Muscle of leg (tissue), 11 donors: Measurements from ENCODE around the gene PEMT. TPM values are rescaled to one million over a fixed set of nuclear protein-coding genes. Genes with fewer than 3 reads are reported as not detected.

Experiments
- DNase-seq: peaks from one replicate; pipeline ENCODE4 v3.0.0; 2013
- H3K27ac ChIP-seq: one replicate; pipeline ENCODE4 v1.5.1; 2013; ENCODE audit warnings: mild to moderate bottlenecking, low read length, control low read depth
- H3K27me3 ChIP-seq: one replicate; pipeline ENCODE4 v1.6.1; 2013; ENCODE audit warnings: low read length; ENCODE audit not compliant: control insufficient read depth, insufficient read depth
- H3K36me3 ChIP-seq: one replicate; pipeline ENCODE4 v1.6.1; 2013; ENCODE audit warnings: low read length; ENCODE audit not compliant: control insufficient read depth, insufficient read depth
- H3K4me1 ChIP-seq: one replicate; pipeline ENCODE4 v1.6.1; 2013; ENCODE audit warnings: low read length; ENCODE audit not compliant: control insufficient read depth, insufficient read depth
- H3K4me3 ChIP-seq: one replicate; pipeline ENCODE4 v1.5.1; 2013; ENCODE audit warnings: low read length, control low read depth
- H3K9me3 ChIP-seq: replicated peaks from 2 replicates; pipeline ENCODE4 v1.6.1; 2013; ENCODE audit warnings: low read depth, low read length; ENCODE audit not compliant: control insufficient read depth
- WGBS: methylation state at CpG from one replicate; pipeline ENCODE4 v1.1.5; 2013; ENCODE audit warnings: missing lambda C conversion rate; ENCODE audit not compliant: insufficient coverage; 5-methylcytosine and 5-hydroxymethylcytosine counted together
- polyA plus RNA-seq, 8 donors: library from polyadenylated mRNA; unstranded; fragments of 120-200 nt; gene quantifications; one replicate each; pipeline versions ENCODE4 v1.2.1 to v1.2.3, GENCODE V29; 2013; ENCODE audit warnings: inconsistent platforms in 1 of 8, low replicate concordance in 1 of 8; ENCODE audit not compliant: insufficient read length in 8 of 8, insufficient read depth in 1 of 8
- total RNA-seq: library from RNA; stranded (reverse); fragments of 120-200 nt; gene quantifications from one replicate; pipeline ENCODE4 v1.2.4, GENCODE V29; 2013

The PEMT gene
- total and polyA plus RNA-seq, 9 donors, result 20.0 to 28.6 (median 24.5) TPM

DNA sequence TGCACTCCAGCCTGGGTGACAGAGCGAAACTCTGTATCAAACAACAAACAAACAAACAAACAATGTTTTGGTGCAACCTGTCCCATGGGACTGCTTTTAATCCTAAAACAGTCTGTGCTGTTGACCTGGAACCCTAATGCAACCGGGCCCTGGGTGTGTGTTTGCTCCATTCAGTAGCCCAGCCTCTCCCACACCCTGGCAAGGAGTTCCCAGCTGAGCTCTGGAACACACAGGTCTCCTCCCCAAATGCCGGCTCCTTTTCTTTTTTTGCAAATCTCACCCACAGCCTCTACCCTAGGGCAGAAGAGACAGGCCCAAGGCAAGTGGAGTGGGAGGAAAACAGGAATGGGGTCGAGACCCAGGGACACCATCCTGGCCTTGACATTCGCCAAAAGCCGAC is 65.6 kb downstream of the PEMT start:
- no peak for DNase-seq
- WGBS, result 82% methylated on average over 1 of the region's 6 CpGs
- Histone ChIP-seq H3K36me3 (peaks cover 4% of the 10 kb centered on the region), H3K4me3 (no peak overlapping the region), H3K27me3 (no peaks in the 10 kb centered on the region), H3K9me3 (no peaks in the 10 kb centered on the region), H3K27ac (peak overlapping the region; percentile 33), H3K4me1 (peaks cover 54% of the 10 kb centered on the region)

DNA sequence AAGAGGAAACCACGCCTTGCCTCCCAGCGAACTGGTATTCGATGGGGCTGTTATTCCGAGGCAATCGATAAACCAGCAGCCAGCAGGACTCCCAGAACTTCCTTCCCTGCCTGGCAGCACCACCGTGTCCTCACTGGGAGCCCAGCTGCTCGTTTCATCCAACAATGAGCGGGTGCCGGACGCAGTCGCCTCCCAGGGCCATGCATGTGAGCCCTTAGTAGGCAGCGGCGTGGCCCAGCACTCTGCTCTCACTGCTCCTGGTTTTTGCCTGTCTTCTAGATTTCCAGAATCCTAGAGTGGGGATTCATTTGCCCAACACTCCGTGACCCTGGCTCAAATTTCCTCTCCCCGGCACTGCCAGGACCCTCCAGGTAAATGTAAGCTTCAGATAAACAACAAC is 66.2 kb downstream of the PEMT start:
- no peak for DNase-seq
- WGBS, result 86% methylated on average over 14 of the region's 15 CpGs
- H3K27ac ChIP-seq, result no peak overlapping the region
- no peaks in the 10 kb centered on the region for H3K27me3 ChIP-seq
- H3K4me1 ChIP-seq, result peaks cover 54% of the 10 kb centered on the region
- H3K36me3 ChIP-seq, result peaks cover 10% of the 10 kb centered on the region
- no peak overlapping the region for H3K4me3 ChIP-seq
- no peaks in the 10 kb centered on the region for H3K9me3 ChIP-seq

- no peaks in the 10 kb centered on the region for H3K9me3 ChIP-seq
- no peak overlapping the region for H3K27ac ChIP-seq
- H3K4me1 ChIP-seq, result peaks cover 58% of the 10 kb centered on the region
- H3K4me3 ChIP-seq, result no peak overlapping the region
- no peak for DNase-seq
- peaks cover 10% of the 10 kb centered on the region for H3K36me3 ChIP-seq
- no peaks in the 10 kb centered on the region for H3K27me3 ChIP-seq
- 80% methylated on average over 12 of the region's 19 CpGs for WGBS
Measured at GRCh38 chr17:17523731-17524490, 67.6 kb downstream of the PEMT start.

- Histone ChIP-seq H3K9me3 (no peaks in the 10 kb centered on the region), H3K27me3 (no peaks in the 10 kb centered on the region), H3K36me3 (peaks cover 10% of the 10 kb centered on the region), H3K4me1 (peaks cover 53% of the 10 kb centered on the region), H3K4me3 (no peak overlapping the region), H3K27ac (peak overlapping the region; percentile 42)
- 39% methylated on average over 11 of the region's 14 CpGs for WGBS
- DNase-seq, result no peak
Measured at GRCh38 chr17:17523001-17523730, 68.3 kb downstream of the PEMT start.

DNA sequence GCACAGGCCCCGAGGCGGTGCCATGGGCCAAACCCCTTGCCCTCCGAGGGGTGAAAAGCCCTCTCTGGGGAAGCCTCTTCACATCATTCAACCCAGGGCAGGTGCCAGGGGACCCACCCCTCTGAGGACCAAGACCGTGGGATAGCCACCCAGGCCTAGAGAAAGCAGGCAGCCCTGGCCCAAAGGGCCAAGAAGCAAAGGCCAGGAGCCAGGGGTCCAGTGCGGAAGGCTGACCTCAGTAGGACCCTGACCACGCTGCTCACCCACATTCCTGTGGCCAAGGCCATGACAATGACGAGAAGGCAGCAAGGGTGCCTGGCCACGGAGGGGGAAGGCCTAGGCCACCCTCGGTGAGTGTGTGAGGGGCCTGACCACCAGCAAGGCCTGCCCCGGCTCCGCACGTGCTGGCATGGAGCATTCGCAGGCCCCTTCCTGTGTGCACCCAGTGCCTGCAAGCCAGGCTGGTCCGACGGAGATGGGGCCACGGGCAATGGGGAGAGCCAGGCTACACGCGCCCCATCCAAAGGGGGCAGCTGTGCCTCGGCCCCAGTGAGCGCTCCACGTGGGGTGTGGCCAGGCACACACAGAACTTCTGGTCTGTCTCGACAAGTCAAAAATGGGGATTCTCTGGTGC is 70.8 kb downstream of the PEMT start:
- Histone ChIP-seq H3K36me3 (peaks cover 10% of the 10 kb centered on the region), H3K4me3 (no peak overlapping the region), H3K9me3 (no peaks in the 10 kb centered on the region), H3K4me1 (peaks cover 48% of the 10 kb centered on the region), H3K27ac (no peak overlapping the region), H3K27me3 (no peaks in the 10 kb centered on the region)
- DNase-seq, result no peak
- 84% methylated on average over 21 of the region's 22 CpGs for WGBS

GRCh38 chr17:17519886-17520285 is 71.6 kb downstream of the PEMT start:
- peaks cover 10% of the 10 kb centered on the region for H3K36me3 ChIP-seq
- no peak overlapping the region for H3K27ac ChIP-seq
- no peaks in the 10 kb centered on the region for H3K9me3 ChIP-seq
- WGBS, result 83% methylated on average over 7 of the region's 10 CpGs
- H3K4me1 ChIP-seq, result peaks cover 50% of the 10 kb centered on the region
- H3K4me3 ChIP-seq, result no peak overlapping the region
- no peak for DNase-seq
- no peaks in the 10 kb centered on the region for H3K27me3 ChIP-seq

GRCh38 chr17:17518951-17519350 is 72.6 kb downstream of the PEMT start:
- Histone ChIP-seq H3K27ac (no peak overlapping the region), H3K4me3 (no peak overlapping the region), H3K27me3 (no peaks in the 10 kb centered on the region), H3K36me3 (peaks cover 10% of the 10 kb centered on the region), H3K4me1 (peaks cover 57% of the 10 kb centered on the region), H3K9me3 (no peaks in the 10 kb centered on the region)
- 50% methylated on average over 2 of the region's 5 CpGs for WGBS
- DNase-seq, result no peak

GRCh38 chr17:17518014-17518413 is 73.5 kb downstream of the PEMT start:
- DNase-seq, result no peak
- Histone ChIP-seq H3K4me1 (peaks cover 48% of the 10 kb centered on the region), H3K27ac (no peak overlapping the region), H3K4me3 (no peak overlapping the region), H3K36me3 (peaks cover 10% of the 10 kb centered on the region), H3K9me3 (no peaks in the 10 kb centered on the region), H3K27me3 (no peaks in the 10 kb centered on the region)
- 69% methylated on average over 14 of the region's 15 CpGs for WGBS

- H3K4me3 ChIP-seq, result no peak overlapping the region
- H3K27ac ChIP-seq, result no peak overlapping the region
- H3K27me3 ChIP-seq, result no peaks in the 10 kb centered on the region
- H3K4me1 ChIP-seq, result peaks cover 45% of the 10 kb centered on the region
- WGBS, result 87% methylated on average over 11 of the region's 14 CpGs
- H3K9me3 ChIP-seq, result no peaks in the 10 kb centered on the region
- no peak for DNase-seq
- peaks cover 10% of the 10 kb centered on the region for H3K36me3 ChIP-seq
Measured at GRCh38 chr17:17516941-17517720, 74.4 kb downstream of the PEMT start.
